ENCODE results near the gene ETV5.
A peak's percentile ranks its signal among the peaks of the same experiment; 100 is the strongest.

ETV5 gene
- long read RNA-seq, donor 1, full-length matches to known transcripts: 4 of 4 reads
- long read RNA-seq, donor 1, partial matches to known transcripts: 0 of 4 reads
- long read RNA-seq, donor 1, other reads (novel, unspliced or antisense): 0 of 4 reads
- long read RNA-seq, donor 2, full-length matches to known transcripts: 1 of 1 reads
- long read RNA-seq, donor 2, partial matches to known transcripts: 0 of 1 reads
- long read RNA-seq, donor 2, other reads (novel, unspliced or antisense): 0 of 1 reads
- long read RNA-seq, donor 3, full-length matches to known transcripts: 5 of 5 reads
- long read RNA-seq, donor 3, partial matches to known transcripts: 0 of 5 reads
- long read RNA-seq, donor 3, other reads (novel, unspliced or antisense): 0 of 5 reads
- long read RNA-seq, donor 4, full-length matches to known transcripts: 5 of 5 reads
- long read RNA-seq, donor 4, partial matches to known transcripts: 0 of 5 reads
- long read RNA-seq, donor 4, other reads (novel, unspliced or antisense): 0 of 5 reads
- long read RNA-seq, donor 5, full-length matches to known transcripts: 4 of 4 reads
- long read RNA-seq, donor 5, partial matches to known transcripts: 0 of 4 reads
- long read RNA-seq, donor 5, other reads (novel, unspliced or antisense): 0 of 4 reads
- long read RNA-seq, donor 6, full-length matches to known transcripts: 6 of 6 reads
- long read RNA-seq, donor 6, partial matches to known transcripts: 0 of 6 reads
- long read RNA-seq, donor 6, other reads (novel, unspliced or antisense): 0 of 6 reads
- long read RNA-seq, donor 7, full-length matches to known transcripts: 6 of 17 reads
- long read RNA-seq, donor 7, partial matches to known transcripts: 11 of 17 reads
- long read RNA-seq, donor 7, other reads (novel, unspliced or antisense): 0 of 17 reads
- long read RNA-seq, donor 8, partial matches to known transcripts: 0 of 4 reads
- long read RNA-seq, donor 8, other reads (novel, unspliced or antisense): 0 of 4 reads

DNA sequence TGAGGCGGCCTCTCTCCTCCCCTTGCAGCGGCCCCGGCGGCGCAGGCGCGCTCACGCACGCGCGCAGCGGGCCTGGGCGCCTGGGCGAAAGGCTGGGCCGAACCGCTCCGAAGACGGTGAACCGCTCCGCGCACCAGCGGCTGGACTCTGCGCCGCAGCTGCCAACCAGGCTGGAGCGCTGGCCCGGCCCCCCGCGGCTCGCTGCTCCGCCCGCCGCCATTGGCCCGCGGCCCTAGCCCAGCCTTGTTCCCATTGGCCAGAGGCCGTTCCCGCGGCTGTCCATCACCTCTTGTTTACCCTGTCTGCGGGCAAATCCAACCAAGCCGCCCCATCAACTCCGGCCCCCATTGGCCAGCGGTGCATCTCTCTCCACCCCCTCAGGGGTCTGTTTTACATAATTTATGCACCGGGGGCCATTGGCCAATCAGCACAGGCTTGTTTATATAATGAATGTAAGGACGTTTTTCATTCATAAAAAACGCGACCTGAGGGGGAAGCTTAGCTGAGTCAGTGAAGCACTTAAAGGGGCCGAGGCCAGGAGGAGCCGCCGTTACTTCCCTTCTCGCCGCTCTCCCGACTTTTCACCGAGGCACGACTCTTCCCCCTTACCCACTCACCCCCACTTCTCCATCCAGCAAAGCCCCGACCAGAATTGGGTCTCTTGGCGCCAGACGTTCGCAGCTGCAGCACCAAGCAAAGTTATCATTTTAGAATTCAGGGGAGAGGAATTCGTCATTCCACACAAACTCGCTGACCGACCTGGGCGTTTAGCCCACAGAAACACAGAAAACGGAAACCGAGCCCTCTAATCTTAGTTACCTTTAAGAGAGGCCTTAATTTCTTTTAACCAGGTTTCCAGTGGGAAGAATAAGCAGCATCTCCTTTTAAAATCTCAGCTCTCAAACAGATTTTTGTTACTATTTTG lies at the start of gene ETV5:
Gene ETV5, minus strand, starts transcription at position 149 of the 925 bp plus-strand sequence. CDS start 3,221 bp downstream, outside the sequence.
- peak; percentile 86 for DNase-seq

DNA sequence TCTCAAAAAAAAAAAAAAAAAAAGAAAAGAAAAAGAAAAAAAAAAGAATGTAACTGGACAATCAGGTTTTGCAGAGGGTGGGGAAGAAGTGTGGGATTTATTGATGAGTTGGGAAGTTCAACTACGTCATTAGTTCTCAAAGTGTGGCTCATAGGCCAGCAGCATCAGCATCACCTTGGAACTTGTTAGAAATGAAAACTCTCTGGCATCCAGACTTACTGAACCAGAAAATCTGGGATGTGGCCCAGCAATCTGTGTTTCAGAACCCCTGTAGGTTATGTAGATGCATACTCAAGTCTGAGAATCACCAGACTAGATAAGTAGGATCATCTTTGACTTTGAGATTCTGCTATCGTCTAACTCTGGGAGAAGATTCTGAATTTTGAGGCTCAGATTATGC lies 45.8 kb upstream of the ETV5 start:
- no peak for DNase-seq

DNA sequence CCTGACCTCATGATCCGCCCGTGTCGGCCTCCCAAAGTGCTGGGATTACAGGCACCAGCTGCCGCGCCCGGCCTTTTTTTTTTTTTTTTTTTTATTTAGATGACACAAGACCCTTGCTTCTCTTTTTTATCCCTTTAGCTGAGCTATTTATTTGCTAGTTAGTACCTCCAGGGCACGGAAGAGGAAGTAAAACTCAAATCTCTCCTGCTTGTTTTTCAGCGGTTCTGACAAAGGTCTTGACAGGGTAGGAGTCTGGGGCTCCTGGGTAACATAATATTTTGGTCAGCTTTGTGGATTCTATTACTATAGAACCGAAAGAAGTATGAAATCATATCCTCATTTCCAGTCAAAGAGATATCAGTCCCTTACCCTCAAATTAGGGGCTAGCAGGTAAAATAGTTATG lies 44.0 kb upstream of the ETV5 start:
- DNase-seq: no peak

DNA sequence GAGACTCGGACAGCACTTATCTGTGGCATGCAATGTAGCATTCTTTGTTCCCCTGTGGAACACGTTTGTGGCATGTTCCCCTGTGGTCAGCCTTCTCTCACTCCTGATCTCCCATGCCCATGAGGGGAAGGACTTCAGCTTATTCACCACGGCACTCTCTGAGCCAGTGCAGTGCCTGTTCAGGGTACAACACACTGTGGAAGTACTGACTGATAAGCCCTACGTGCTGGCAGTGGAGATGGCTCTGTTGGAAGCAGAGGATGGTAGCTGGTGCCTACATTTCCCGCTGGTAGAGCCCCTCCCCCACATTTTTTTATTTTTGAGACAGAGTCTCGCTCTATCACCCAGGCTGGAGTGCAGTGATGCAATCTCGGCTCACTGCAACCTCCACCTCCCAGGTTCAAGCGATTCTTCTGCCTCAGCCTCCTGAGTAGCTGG lies 43.5 kb upstream of the ETV5 start:
- no peak for DNase-seq

DNA sequence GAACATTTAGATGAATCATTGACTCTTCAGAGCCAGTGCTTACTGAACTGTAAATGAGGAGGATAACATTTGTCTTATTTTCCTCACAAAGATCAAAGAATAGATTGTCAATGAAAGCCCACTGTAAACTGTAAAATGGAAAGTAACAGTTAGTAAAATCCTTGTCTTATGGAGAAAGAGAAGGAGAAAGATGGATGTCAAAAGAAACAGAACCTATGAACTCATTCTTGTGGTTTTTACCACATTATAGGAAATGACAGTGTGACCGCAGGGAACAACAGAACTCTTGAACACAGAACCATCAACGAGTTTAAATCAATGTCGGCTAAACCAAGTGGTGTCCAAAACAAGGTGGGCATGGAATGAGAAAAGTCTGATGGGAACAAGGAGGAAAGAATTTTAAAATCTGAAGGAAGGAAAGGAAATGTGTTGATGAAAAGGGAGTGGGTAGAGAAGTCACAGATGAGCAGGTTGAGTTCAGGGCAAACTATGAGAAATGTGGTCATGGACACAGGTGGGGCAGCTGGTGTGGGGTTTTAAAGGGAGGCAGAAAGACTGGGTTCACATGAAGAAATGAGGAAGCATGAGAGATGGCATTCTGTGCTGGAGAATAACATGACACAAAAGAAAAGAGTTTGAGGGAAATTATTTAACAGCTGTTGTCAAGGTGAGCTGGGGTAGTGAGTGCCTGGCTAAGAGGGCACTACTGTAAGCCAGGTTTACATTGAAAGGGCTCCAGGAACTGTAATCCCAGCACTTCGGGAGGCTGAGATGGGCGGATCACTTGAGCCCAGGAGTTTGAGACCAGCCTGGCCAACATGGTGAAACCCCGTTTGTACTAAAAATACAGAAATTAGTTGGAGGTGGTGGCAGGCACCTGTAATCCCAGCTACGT lies 42.4 kb upstream of the ETV5 start:
- DNase-seq: no peak

DNA sequence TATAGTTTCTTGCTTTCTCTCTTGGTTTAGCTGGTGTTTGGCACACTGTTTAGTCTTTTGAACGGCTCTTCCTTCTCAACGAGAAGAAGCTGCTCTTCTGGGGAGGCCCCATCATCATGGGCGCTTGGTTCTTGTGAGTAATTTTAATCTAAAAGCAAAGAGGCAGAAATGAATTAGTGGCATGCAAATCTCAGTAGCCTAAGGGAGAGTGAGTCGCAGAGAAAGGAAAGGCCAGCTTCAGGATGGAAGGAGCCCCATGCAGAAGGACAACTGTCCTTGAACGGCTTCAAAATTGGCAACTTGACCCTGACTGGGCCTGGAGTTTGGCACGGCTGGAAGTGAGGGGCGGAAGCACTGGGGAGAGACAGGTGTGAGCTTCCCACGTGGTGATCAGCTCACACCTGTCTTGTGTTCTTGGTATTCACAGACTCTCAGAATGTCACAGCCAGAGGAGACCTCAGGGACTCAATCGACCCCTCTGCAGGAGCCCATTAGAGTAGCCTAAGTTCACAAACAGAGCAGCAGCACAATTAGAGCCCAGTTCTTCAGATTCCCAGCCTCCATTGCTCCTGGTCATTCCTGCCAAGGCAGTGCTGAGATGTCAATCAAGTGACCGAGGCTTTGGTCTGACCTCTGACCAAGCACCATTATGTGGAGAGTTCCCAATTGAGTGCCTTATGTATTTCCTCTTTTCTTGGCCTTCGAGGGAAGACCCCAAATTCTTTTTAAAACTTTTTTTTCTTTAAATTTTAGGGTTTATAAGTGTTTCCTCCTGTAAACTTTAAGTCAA lies 41.3 kb upstream of the ETV5 start:
- no peak for DNase-seq

DNA sequence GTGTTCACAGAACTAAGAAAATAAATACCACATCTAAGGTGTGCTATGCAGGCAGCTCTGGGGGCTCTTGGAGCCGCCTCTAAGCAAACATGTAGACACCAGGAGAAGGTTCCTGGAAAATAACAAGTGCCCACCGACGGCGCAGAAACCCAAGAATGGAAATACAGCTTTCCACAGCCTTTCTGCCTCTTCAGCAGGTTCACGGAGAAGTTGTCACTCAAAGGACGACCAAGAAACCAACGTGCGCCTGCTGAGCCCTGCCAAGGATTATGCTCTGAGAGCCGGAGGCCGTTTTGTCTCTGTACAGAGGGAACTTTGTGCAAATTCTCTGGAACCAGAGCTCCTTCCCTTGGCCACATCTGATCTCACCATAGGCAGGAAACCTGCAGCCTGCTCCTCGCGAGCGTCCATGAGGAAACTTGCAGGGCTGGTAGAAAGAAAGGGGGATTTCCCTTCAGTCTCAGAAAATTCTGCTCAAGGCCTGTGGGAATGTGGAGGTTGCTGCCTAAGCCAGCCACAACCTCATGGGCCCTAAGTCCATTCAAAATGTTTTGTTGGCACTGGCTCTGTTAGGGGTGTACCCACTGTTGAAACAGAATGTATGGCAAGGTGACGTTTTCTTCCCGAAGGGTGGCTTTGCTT lies 40.6 kb upstream of the ETV5 start:
- no peak for DNase-seq

DNA sequence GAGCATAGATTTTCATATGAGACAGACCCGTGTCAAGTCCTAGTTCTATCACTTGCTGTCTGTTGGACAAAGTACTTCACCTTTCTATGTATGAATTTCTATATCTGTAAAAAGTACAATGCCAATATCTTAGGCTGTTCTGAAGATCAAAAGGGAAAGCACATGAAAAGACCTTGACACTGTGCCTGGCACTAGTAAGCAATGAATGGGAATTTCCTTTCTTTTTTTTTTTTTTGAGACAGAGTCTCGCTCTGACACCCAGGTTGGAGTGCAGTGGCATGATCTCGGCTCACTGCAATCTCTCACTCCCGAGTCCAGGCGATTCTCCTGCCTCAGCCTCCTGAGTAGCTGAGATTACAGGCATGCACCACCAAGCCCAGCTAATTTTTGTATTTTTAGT lies 35.4 kb upstream of the ETV5 start:
- DNase-seq: no peak

DNA sequence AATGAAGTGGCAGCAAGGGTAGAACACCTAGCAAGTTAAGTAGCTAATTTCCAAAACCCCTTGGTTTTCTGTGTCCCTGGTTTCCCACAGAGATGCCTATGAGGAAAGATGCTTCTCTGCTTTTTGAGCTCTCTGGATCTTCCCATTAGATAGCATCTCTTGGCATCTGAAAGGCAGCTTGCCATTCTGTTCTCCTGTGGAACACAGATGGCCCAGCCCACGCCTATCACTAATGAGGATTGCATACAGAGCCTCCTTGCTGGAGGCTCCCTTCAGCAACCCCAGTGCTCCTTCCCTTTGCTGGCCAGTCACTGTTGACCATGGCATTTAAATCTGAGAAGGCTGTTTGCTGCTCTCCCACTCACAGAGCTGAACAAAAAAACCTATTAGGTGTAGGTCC lies 34.4 kb upstream of the ETV5 start:
- no peak for DNase-seq

DNA sequence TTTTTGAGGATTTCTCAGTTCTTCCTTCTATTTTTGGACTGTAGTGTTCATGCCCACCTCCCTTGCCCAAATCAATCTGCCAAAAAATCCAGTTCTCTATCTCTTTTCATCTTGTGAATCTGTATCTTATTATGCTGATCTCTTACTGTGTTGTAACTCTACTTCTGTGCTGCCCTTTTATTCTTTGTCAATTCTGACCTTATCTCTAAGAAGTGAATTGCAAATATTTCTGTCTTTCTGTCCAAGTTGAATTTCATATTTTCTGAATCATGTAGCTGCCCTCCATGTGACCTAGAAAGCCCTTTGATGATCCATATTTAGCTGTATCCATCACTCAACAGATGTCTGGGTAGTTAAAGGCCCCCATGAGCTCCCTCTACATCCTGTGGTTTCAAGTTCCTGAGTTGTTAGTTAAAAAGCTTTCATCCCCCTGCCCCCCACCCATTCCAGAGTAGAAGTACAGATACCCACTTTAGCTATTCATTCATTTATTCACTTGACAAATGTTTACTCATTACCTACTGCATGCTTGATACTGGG lies 33.6 kb upstream of the ETV5 start:
- DNase-seq: no peak

DNA sequence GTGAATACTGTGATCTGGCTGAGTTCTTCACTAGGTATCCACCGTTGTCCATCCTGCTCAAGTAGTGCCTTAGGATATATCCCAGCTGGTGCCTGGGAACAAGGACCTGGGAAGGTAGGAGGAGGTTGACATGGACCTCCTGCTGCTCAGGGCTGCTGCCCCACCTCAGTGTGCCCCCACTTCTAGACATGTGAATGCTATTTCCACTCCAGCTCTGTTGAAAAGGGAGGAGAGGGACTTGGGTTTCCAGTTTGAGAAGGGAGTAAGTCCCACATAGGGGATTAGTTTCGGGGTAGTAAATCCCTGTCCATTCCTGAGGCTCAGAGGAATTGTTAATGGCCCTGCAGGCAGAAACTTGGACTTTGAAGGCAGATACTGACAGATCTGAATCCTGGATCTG lies 32.9 kb upstream of the ETV5 start:
- DNase-seq: no peak

DNA sequence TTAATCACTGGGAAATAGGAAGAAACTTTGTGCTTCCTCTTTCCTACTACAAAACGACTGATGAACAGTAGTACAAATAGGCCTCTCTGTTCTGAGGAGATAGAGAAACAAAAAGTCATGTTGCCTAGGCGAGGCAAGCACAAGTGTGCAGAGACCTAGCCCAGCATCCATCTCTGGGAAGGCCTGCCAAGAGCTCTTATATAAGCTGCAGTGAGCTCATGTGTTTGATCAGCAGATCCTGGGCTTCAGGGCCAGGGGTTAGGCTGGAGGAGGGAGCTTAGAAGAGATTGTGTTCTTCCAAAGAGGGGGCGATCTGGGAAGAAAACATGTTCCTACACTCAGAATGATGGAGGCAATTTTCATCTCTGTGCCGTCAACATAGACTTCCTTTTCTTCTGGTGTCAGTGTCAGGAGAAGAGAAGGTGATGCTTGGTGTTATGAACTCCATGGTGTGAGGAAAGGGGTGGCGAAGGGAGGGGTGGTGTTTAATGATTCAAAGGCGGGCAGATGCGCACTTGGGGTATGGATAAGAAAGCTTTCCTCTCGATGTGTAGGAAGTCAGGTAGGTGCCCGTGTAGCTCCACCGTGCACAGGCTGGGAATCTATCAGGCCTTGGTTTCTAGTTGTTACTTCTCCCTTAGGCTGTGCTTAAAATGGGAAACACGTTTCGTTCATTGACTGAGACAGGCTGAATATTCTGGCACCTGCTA lies 29.5 kb upstream of the ETV5 start:
- no peak for DNase-seq

DNA sequence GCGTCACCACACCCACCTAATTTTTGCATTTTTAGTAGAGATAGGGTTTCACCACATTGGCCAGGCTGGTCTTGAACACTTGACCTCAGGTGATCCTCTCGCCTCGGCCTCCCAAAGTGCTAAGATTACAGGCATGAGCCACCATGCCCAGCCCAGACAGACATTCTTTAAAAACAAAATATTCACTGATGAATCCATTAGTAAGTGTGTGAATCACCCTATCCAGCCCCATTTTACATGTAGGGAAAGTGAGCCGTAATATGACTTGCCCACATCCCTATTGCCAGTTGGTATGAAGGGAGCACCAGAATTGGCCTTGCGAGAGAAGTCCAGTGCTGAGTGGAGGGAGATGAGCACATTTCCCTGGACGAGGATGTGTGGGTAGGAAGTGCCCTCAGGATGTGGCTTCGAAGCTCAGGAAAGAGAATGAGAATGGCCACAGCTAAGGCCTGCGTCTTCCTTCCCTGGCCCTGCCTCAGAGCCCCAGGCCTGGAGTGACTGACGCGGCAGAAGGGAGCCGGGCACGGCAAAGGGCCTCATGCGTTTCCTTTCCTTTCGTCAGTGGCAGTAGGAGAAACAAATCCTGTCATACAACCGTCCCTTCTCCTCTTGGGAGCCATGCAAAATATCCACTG lies 28.3 kb upstream of the ETV5 start:
- no peak for DNase-seq

DNA sequence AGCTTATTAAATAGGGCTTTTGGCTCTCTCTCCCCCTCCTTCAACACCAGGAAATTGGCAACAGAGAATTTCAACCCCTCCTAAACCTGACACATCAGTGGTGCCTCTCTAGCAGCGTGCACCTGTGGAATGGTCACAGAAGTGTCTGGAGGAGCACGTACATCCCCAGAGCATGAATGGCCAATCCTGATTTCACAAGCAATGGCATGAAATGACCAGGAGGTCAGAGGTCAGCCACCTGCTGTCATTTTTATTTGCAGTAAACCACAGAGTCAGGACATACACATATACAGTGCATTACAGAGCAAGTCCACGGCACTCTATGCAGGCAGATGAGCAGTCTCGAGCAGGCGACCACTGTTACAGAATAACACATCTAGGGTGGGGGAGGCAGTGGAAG lies 25.1 kb upstream of the ETV5 start:
- no peak for DNase-seq

DNA sequence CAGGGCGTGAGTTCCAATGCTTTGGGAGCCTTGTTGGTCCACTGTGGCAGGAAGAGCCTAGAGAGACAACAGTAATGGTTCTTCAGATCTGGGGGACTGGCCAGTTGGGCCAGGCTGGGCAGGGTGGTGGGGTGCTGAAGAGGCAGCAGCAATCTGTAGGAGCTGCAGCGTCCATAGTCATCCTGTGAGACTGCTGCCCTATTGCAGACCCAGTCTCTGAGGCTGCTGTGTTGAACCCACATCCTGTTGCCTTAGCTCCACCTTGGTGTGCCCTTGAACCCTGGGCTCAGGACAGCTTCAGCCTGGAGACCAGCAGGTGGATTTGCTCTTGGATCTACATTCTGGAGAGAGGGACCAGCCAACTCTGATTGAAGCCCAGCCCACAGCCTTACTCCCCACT lies 23.6 kb upstream of the ETV5 start:
- no peak for DNase-seq

DNA sequence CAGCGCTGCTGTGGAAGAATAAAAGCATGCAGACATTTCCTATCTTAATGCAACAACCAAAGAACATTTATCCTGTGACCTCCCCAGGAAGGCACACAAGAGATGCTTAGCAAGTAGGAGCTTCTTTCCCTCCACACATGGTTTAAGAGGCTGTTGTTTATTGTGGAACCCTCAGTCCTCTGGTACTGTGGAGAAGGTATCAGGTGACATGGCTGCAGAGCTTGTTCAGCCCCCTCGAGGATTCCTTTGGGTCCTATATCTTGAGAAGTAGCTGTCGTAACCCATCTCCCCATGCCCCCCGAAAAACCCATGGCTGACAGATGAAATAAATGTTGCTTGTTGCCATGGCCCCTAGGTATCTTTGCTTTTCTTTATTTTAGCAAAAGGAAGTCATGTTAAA lies 20.3 kb upstream of the ETV5 start:
- DNase-seq: no peak

DNA sequence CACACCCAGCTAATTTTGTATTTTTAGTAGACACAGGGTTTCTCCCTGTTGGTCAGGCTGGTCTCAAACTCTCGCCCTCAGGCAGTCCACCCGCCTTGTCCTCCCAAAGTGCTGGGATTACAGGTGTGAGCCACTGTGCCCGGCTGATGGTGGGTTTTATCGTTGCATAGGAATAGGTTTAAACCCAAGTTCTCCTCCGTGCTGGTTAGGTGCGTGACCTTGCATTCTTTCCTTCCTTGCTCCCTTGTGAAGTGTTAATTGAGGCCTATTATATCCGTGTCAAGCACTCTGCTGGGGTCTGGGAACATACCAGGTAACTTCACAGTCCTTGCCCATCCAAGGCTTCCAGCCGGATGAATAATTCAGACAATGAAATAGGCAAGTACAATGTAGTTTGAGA lies 19.3 kb upstream of the ETV5 start:
- DNase-seq: no peak

DNA sequence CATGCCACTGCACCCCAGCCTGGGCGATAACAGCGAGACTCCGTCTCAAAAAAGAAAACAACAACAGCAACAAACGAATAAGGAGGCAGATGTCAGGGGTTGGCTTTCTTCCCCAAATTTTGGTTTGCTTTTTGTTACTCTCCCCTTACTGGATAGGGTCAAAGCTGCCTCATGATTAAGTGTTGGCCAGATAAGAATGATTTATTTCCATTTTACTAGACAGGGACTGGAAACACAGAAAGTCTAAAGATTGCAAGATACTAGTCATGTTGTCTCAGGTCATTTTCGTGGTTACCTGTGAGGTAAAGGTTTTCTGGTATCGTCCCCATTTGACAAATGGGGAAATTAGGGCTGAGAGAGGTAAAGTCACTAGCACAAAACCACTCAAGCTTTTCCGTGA lies 18.6 kb upstream of the ETV5 start:
- no peak for DNase-seq
